CD4-positive, alpha-beta T cell treated with Interleukin-15 for 4 hours (primary cell): Measurements from ENCODE around the gene CFAP210.

ENCODE experiments used
- DNase-seq: peaks from one replicate; pipeline ENCODE4 v3.0.0-alpha.2; 2020; ENCODE audit warnings: low spot score

CFAP210 gene

DNA sequence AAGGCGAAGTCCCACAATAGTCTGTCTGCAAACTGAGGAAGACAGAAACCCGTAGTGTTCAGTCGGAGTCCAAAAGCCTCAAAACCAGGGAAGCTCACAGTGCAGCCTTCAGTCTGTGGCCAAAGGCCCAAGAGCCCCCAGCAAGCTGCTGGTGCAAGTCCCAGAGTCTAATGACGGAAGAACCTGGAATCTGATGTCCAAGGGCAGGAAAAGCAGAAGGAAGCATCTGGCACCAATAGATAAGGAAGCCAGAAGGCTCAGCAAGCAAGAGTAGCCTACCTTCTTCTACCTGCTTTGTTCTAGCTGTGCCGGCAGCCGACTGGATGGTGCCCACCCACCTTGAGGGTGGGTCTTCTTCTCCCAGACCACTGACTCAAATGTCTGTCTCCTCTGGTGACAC lies 21.8 kb downstream of the CFAP210 start:
- no peak for DNase-seq

DNA sequence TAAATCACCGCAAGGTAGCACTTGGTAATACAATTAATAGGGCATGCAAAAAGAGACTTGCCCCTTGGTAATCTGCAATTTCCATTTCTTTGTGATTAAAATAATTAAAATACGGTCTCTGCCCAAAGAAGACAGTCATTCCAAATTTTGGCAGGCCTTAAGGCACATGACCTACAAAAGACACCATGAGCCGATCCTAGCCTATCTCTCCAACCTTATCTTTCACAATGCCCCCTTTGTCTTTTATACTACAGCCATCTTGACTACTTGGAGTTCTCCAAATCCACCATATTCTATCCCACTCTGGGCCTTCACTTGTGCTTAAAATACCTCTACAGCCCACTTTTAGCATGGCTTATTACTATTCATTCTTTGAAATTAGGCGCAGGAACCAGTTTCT lies 23.3 kb downstream of the CFAP210 start:
- DNase-seq, result no peak

DNA sequence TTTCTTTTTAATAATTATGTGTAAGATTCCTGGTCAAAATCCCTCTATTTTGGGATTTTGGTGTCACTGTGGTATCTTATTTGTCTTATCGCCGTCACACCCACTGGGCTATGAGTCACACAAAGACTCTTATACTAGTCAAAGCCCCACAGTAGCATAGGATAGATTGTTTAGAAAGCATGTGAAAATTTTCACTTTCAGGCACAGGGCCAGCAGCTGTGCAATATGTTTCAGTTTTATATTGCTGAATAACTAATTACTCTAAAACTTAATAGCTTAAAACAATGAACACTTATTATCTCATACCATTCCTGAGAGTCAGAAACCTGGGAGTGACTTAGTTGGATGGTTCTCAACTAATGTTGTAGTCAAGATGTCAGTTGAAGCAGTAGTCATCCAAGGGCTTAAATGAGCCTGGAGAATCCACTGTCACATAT lies 24.0 kb downstream of the CFAP210 start:
- DNase-seq, result no peak

DNA sequence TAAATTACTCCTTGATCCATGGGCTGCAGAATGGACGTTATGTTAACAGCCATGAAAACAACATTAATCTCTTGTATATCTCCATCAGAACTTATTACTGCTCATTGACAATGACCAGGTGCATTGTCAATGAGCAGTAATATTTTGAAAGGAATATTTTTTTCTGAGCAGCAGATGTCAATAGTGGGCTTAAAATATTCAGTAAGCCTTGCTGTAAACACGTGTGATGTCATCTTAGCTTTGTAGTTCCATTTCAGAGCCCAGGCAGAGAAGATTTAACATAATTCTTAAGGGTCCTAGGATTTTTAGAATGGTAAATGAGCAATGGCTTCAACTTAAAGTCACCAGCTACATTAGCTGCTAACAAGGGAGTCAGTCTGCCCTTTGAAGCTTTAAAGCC lies 26.6 kb downstream of the CFAP210 start:
- DNase-seq, result no peak

DNA sequence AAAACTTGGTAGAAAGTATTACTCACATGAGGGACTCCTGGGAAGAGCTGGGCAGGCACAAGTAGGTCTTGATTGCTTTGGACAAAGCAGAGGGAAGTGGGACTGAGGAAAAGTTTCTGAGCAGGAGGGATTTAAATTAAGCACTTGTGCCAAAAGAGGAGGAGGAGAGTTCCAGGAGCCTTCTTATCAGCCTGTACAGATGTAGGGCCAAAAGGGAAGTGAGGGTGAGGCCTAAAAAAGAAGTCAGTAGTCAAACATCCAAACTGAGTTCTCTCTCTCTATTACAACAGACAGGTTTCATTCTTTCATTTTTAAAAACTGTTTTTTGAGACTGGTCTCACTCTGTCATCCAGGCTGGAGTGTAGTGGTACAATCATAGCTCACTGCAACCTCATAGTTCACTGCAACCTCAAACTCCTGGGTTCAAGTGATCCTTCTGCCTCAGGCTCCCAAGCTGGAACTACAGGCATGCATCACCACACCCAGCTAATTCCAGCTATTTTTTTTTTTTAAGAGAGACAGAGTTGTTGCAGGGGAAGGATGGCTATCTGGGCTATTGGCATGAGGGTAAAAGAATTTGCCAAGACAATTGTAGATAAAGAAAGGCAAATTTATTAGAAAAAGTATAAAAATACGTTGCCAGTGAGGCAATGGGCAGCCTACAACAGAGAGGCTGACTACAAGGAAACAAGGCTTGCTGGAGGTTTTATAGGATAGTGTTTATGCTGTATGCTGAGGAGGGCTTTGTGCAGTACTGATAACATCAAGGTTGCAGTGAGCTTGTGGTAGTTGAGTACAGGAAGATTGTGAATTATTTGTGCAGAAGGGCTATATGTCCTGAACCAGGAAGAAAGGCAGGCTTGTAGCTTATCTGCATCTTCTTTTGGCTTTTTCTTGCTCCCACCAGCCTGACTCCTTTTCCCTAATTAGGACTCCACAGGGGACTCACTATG lies 29.0 kb downstream of the CFAP210 start:
- no peak for DNase-seq

DNA sequence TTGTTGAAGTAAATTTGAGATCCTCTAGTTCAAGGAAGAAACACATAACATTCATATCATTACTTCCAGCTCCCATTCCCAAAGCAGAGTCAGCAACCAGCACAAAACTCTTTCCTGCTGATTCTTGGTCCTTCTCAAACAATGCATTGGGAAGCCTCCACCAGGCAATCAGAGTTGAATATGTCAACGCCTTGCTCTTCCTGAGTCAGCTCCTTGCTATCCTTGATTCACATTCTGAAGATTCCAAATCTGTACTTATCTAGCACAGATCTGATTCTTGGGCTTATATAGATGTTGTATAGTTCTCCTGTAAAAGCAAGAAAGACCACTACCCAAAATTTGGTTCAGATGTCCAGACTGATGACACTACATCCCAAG lies 29.6 kb downstream of the CFAP210 start:
- DNase-seq, result no peak

DNA sequence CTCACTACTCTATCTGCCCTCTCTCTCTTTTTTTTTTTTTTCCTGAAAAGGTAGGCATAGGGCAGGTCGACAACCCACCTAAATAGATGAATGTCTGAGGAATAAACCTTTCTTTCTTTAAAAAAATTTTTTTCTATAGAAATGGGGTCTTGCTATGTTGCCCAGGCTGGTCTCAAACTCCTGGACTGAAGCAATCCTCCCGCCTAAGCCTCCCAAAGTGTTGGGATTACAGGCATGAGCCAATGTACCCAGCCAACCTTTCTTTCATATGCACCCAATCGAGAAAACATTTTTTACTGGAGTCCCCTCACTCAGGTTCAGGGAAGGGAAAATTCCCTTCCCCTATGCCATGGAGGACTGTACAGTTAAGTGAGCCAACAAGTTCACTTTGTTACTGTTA lies 31.0 kb downstream of the CFAP210 start:
- no peak for DNase-seq

DNA sequence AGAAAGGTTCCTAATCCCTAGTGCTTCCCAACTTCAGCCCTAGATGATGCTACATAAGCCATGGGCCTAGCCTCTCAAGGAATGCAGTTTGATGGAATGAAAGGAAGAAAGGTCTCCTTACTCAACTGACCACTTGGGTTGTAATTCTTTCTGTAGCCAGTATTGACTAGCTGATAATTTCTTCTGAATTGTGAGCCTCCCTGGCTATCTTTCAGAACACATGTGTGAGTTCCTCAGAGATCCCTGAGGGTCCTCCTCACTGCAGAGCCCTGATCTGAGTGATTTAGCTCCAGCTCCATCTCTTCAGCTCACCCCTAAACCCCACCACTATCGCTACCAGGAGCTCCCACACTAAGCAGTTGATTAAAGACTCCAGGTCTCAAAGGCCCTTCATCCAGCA lies 31.5 kb downstream of the CFAP210 start:
- no peak for DNase-seq

DNA sequence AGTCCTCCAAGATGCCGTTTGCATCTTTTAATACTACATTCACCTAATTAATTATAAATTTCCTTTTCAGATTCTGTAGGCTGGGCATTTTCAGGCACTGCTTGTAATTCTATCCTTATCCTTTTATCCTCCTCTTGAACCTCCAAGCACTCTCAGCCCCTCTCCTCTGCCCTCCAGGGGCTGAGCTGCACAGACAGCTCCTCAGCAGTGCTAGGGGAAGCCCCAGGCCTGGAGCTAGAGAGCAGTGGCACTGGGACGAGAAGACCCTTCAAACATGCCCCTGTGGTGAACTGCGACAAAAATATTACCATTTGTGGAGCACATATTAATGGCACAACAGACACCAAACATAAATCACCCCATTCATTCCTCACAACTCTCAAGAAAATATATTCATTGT lies 32.9 kb downstream of the CFAP210 start:
- DNase-seq, result no peak

DNA sequence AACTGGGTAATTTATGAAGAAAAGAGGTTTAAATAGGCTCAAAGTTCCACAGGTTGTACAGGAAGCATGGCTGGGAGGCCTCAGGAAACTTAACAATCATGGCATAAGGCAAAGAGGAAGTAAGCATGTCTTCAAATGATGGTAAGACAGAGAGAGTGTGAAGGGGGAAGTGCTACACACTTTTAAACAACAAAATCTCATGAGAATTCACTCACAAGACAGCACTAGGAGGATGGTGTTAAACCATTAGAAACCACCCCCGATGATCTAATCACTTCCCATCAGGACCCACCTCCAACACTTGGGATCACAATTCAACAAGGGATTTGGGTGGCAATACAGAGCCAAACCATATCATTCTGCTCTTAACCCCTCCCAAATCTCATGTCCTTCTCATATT lies 34.9 kb downstream of the CFAP210 start:
- DNase-seq, result no peak

DNA sequence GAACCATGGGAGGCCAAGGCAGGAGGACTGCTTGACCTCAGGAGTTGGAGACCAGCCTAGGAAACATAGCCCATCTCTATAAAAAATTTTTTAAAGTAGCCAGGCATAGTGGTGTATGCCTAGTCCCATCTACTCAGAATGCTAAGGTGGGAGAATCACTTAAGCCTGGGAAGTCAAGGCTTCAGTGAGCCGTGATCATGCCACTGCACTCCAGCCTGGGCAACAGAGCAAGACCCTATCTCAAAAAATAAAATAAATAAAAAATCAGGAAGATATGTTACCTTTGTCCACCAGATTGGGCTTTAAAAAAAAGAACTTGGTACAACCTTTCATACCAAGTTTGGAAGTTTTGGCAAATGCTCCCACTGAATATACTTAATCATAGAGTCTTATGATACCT lies 35.3 kb downstream of the CFAP210 start:
- DNase-seq, result no peak

DNA sequence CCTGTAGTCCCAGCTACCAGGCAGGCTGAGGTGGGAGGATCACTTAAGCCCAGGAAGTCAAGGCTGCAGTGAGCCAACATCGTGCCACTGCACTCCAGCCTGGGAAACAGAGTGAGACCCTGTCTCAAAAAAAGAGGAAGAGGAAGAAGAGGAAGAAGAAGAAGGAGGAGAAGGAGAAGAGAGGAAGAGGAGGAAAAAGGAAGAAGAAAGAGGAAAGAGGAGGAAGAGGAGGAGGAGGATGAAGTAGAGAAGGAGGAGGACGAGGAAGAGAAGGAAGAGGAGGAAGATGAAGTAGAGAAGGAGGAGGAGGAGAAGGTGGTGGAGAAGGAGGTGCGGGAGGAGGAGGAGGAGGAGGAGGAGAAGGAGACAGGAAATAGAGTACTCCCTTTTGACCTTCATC lies 38.0 kb downstream of the CFAP210 start:
- no peak for DNase-seq

DNA sequence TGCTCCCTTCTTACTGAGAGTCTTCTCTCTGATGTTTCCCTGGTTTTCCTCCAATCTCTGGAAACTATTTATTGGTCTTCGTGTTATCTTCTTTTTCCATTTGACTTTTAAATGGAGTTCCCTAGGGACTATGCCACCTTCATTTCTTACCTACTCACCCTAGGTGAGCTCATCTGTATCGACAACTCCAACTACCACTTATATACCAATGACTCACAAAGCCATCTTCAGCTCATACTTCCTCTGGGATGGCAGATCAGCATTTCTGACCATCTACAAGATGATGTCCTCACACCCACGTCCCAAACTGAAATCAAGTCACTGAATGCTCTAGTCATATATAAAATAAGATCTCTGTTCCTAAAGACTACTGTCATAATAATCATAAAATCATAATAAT lies 40.6 kb downstream of the CFAP210 start:
- DNase-seq, result no peak

DNA sequence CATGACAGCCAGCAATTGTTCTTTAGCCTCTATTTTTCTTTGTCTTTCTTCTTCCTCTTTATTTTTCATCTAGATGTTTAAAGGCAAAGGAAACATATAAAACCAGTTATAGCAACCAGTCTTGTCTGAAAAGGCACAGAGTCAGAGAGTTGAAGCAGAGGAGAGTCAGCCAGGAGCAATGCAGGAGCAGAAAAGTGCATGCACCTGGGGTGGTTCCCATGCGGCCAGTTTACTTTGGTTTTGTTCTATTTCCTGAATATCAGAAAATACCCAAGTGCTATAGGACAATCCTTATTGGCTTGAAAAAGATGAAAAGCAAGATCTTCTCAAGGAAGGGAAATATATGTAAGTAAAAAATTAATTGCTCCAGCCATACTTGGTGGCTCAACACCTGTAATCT lies 44.9 kb downstream of the CFAP210 start:
- DNase-seq, result no peak

DNA sequence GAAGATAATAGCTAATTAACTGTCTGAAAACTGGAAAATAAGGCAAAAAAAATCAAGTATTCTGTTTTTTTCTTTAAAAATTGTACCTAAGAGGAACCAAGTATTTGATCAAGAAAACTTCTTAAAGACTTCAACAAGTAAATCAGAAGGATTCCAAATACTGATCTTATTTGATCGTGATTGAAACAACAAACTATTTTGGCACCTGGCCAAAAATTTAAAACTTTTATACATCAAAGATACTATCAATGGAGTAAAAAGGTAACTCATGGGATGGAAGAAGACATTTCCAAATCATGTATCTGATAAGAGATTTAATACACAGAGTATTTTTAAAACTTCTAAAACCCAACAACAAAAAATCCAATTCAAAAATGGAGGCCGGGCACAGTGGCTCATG lies 46.7 kb downstream of the CFAP210 start:
- DNase-seq, result no peak

DNA sequence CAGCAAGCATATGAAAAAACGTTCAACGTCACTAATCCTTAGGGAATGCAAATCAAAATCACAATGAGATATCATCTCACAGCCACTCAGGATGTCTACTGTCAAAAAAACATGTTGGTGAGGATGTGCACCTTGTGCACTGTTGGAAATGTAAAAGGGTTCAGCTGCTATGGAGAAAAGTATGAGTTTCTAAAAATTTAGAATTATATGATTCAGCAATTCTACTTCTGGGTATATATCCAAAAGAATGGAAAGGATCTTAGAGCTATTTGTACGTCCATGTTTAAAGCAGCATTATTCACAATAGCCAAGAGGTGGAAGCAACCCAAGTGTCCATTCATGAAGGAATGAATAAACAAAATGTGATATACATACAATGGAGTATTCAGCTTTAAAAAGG lies 50.0 kb downstream of the CFAP210 start:
- no peak for DNase-seq

DNA sequence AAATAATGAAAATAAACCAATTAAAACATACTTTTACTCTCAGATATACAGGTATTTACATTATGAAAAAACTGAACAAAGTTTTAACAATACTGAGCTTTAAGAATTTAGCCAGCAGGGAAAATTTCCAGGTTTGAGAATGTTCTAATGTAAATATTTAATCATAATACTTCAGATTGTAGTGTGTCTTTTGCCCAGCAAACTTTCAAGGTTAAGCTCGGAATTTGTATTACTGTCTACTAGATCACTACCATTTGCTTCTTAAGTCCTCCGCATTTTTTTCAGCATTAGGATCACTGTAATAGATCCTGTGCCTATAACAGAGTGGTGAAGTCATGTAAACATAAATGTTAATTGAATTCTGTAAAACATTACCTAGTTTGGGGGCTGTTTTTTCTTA lies 52.7 kb downstream of the CFAP210 start:
- no peak for DNase-seq

DNA sequence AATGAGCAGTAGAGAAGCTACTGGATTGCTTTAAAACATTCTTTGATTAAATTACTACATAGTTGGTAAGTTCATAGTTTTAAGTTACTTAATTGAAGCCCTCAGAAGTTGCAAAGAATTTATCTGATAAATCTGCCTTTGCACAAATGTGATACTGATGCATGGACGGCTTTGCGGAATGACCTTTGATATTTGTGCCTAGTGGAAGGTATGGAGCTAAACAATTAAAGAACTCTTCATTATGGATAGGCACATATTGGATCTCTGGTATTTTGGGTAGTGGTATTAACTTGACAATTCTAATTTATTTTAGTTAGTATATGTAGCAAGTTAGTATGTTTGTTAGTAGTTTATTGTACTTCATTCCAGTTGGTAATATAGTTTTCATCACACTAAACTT lies 54.1 kb downstream of the CFAP210 start:
- no peak for DNase-seq

DNA sequence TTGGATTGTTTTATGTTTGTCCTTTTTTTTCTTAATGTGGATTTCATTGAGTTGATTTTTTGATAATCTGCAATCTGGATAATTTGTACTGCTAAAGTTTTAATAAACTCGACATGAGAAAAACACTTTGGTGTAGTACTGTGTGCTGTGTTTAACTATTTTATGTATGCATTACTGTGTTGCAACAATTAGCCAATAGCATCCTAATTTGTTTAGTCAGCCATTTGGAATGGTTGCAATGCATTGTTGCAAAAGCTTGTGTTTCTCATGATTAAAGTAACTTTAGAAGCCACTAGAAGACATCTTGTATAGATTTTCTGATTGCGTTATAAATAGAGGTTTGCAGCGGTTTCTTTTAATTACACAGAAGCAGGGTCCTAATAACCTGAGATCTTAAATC lies 56.6 kb downstream of the CFAP210 start:
- DNase-seq, result no peak

DNA sequence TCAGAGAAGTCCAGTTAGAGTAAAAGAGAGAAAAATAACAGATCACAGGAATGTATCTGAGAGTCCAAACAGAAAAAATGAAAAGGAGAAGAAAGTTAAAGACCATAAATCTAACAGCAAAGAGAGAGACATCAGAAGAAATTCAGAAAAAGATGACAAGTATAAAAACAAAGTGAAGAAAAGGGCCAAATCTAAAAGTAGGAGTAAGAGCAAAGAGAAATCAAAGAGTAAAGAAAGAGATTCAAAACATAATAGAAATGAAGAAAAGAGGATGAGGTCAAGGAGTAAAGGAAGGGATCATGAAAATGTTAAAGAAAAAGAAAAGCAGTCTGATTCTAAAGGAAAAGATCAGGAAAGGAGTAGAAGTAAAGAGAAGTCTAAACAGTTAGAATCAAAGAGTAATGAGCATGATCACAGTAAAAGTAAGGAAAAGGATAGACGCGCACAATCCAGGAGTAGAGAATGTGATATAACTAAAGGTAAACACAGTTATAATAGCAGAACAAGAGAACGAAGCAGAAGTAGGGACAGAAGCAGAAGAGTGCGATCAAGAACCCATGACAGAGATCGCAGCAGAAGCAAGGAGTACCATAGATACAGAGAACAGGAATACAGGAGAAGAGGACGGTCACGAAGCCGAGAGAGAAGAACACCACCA lies 57.6 kb downstream of the CFAP210 start:
- DNase-seq, result no peak

DNA sequence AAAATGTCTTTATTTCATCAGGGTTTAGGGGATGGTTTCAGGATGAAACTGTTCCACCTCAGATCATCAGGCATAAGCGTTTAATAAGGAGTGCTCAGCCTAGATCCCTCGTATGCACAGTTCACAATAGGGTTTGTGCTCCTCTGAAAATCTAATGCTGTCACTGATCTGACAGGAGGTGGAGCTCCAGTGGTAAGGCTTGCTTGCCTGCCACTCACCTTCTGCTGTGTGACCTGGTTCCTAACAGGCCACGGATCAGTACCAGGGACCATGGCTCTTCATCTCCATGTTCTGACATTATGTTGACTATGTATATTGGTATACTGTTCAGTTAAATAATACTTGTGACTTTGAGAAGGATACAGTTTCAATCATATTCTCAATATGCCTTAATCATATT lies 68.4 kb downstream of the CFAP210 start:
- DNase-seq, result no peak

DNA sequence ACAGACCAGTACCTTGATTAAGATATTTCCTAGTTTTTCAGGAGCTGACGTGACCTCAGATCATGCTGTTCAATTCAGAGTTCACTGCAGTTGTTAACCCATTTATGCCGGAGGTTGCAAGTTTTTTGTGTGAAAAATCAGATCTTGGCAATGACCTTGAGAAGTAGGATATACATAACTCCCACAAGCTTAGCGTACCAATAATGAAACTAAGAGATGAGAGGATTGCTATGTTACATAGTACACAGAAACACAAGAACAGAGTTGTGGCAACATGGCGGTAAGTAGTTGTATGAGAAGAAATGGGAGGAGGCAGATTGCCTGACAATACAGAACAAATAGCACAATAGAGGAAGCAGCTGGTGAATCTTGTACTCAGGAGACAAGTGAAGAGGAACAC lies 71.0 kb downstream of the CFAP210 start:
- DNase-seq, result no peak

DNA sequence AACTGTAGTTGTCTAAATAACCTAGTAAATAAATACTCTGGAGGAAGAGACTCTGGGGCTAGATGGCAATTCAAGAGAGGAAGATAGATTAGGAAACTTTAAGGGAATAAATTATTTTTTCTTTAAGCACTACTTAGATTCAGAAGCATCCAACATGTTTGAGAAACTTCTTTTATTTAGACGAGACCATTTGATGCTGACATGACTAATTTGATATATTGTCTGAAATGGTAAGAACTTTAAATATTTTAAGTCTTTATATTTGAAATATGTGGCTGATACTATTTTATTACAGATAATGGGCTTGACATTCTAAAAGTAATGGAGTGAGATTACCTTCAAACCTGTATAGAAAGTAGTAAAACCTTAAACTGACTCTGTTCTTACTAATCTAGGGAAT lies 73.7 kb downstream of the CFAP210 start:
- DNase-seq, result no peak

DNA sequence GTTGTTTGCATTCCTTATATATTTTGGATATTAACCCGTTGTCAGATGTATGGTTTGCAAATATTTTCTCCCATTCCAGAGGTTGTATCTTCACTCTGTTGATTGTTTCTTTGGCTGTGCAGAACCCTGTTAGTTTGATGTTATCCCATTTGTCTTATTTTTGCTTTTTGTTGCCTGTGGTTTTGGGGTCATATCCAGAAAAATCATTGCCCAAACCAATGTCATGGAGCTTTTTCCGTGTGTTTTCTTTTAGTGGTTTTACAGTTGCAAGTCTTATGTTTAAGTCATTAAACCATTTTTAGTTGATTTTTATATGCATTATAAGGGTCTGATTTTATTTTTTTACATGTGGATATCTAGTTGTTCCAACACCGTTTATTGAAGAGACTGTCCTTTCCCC lies 74.3 kb downstream of the CFAP210 start:
- no peak for DNase-seq
